Suppressor macrophage treated with lipopolysaccharide for 4 hours (primary cell): ENCODE data around the gene RBM4.
"Not testable (repeated sequence)": the region's sequence is repeated elsewhere in the genome, so short reads cannot be mapped to it uniquely, and the experiment has no call there.

Experiments
- DNase-seq: peaks from one replicate; pipeline ENCODE4 v3.0.0-alpha.2; 2020

Gene RBM4

GRCh38 chr11:66638177-66639065 lies at the start of gene RBM4:
RBM4 (plus strand) TSS chr11:66638703; CDS start chr11:66639712, 1,009 bp downstream.
- peak; percentile 100 for DNase-seq

DNA sequence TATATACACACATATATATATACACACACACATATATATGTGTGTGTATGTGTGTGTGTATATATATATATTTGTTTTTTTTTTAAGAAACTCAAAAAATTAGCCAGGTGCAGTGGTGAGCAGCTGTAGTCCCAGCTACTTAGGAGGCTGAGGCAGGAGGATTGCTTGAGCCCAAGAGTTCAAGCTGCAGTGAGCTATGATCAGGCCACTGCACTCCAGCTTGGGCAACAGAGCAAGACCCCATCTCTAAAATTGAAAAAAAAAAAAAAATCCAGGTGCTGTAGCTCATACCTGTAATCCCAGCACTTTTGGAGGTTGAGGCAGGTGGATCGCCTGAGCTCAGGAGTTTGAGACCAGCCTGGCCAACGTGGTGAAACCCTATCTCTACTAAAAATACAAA lies 49.2 kb upstream of the RBM4 start:
- not testable (repeated sequence) for DNase-seq

DNA sequence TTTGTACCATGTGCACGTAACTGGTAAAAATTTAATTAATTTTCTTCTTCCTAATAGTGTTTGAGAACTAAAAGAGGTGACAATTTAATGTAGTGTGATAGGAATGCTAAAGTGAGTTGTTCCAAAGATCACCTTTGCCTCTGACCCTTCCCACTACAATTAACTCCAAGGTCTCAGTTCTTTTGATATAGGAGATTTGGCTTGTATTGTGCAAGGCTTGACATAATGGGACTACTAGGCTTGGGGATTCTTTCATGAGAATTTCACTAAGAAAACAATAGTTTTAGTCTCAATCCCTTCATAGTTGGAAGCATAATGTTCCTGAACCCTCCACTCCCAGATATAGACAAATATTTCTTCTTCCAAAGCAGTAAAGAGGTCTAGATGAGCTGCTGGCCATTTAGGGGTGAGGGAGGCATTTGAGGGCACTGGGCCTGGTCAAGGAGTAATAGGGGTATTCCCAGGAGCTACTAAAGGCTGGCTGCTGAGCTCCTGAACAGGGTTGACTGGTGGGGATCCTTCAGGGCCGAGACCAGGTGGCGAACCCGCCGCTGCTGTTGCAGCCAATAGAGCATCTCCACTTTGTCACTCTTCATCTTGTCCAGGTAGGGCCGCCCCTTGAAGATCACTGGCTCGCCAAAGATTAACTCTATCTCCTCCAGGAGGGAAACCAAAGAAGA lies 48.4 kb upstream of the RBM4 start:
- DNase-seq: no peak

GRCh38 chr11:66591175-66591574 lies 47.3 kb upstream of the RBM4 start:
- DNase-seq: no peak

DNA sequence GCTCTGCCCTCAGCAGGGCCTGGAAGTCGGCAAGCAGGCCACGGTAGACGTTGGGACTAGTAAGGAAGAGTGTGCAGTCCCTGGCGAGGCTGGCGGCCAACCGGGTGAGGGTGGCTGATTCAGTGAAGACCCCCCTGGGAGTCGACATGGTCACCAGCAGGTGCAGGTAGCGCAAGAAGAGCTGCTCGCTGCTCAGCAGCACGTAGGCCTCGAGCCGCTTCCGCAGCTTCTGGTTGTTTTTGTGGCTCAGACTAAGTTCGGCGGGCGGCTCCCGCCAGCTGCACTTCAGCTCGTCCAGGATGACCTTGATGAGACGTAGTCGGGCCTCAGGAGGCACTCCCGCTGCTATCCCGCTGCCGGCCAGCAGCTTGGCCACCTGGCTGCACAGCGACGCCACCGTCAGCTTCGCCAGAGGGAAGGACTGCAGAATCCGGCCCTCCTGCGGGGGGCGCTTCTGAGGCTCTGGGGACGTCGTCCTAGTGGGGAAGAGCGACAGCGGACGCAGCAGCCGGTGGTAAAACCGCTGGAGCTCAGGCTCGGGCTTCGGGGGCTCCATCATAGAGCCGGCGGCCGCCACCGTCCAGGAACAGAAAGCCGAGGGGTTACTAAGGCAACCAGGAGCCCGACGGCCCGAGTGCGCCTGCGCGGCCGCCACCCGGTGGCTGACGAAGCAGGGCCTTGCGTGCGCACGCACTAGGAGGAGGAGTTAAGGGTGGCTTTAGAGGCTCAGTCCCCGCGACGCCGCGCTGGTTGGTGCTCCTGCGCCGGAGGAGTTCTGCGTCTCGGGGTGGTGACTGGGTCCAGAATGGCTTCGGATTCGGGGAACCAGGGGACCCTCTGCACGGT lies 45.8 kb upstream of the RBM4 start, which contains the start of the genes CCDC87 and CCS:
TSS of gene CCDC87 (minus strand) at position 607 of the 846 bp plus-strand sequence. CDS start at position 559, 48 bp downstream.
TSS of gene CCS (plus strand) at position 729 of the 846 bp plus-strand sequence. CDS start at position 806, 77 bp downstream.
- peak; percentile 99 for DNase-seq

DNA sequence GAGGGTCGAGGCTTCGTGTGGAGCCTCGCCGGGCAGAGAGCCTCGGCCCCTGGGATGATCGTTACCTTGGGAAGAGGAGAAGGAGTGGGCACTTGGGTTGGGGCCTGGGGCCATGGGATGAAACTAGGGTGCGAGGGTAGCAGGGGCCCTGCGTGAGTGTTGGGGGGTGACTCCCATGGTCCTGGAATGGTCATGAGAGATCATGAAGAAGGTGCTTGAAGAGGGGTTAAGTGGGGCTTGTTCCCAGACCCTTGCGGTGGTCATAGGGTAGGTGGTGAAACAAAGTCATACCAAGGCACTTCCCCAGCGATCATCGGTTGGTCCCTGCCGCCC lies 45.2 kb upstream of the RBM4 start:
- DNase-seq: no peak

DNA sequence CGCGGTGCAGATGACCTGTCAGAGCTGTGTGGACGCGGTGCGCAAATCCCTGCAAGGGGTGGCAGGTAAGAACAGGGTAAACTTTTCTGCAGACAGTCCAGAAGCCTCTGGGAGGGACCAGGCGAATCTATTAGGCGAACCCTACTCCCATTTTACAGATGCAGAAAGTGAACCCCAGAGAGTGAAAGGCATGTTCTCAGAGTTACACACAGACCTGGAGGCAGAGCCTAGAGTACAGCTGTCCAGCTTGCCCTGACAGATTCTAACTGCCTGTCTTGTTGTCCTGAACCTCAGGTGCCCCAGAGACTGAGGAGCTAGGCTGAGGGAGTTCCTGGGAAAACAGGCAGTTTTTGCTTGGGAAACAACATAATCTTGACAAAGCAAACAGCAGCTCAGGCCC lies 44.9 kb upstream of the RBM4 start:
- no peak for DNase-seq

GRCh38 chr11:66595245-66595904 lies 43.1 kb upstream of the RBM4 start:
- no peak for DNase-seq

DNA sequence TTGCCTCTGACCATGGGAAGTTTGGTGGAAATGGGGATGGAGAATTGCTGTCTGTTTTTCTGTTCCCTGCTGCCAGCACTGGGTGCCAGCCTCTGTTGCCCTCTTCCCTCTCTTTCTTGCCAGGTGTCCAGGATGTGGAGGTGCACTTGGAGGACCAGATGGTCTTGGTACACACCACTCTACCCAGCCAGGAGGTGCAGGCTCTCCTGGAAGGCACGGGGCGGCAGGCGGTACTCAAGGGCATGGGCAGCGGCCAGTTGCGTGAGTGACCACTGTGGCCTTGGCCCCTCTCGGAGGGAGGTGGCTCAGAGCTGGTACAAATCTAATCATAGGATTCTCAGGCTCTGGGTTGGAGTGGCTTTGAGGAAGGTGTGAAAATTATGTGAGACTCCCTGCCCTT lies 39.5 kb upstream of the RBM4 start:
- DNase-seq: no peak

DNA sequence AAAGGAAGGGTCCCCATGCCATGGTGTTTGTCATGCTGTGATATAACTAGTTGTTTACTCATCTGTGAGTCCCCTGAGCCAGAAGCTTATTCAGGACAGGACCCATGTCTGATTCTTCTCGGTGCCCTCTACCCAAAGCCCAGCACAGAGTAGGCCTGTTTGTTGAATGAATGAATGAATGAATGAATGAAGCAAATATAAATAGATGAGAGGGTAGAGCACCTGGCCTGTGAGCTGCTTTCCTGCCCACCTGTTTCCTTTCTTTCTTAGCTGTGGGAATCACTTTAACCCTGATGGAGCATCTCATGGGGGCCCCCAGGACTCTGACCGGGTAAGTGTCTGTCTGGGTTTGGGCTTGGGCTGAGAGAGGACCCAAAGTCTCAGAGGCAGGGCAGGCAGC lies 38.3 kb upstream of the RBM4 start:
- no peak for DNase-seq

DNA sequence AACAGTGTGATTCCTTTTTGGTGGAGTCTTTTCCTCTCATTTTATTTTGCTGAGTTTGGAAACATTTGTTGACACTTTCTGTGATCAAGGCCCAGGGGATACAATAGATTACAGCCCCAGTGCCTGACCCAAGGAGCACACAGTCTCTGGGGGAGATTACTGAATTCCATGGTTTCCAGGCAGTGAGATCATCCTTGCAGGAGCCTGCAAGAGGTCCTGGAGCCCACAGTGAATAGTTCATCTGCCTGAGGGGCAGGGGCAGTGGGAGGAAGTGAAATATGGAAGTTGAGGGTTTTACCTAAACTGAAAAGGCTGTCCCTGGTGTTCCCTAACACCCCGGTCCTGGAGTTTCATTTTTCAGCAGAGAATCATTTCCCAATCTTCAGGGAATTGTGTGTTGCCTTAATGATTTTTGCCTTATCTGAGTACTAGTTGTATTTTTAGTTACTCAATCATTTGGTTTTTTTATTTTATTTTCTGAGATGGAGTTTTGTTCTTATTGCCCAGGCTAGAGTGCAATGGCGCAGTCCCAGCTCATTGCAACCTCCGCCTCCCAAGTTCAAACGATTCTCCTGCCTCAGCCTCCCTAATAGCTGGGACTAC lies 37.8 kb upstream of the RBM4 start:
- DNase-seq: peak; percentile 73

- DNase-seq: no peak
Measured at GRCh38 chr11:66603072-66603471, 35.4 kb upstream of the RBM4 start.

- no peak for DNase-seq
Measured at GRCh38 chr11:66604155-66604554, 34.3 kb upstream of the RBM4 start.

DNA sequence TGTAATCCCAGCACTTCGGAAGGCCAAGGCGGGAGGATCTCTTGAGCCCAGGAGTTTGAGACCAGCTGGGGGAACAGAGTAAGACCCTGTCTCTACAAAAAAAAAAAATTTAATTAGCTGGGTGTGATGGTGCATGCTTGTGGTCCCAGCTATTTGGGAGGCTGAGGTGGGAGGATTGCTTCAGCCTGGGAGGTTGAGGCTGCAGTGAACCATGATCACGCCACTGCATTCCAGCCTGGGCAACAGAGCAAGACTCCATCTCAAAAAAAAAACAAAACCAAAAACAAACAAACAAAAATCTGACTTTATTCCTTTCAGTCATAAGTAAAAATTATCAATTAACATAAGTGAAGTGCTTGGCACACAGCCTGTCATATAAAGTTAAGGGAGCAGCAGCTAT lies 31.9 kb upstream of the RBM4 start:
- DNase-seq: not testable (repeated sequence)

- peak; percentile 40 for DNase-seq
Measured at GRCh38 chr11:66607126-66607834, 31.2 kb upstream of the RBM4 start.

DNA sequence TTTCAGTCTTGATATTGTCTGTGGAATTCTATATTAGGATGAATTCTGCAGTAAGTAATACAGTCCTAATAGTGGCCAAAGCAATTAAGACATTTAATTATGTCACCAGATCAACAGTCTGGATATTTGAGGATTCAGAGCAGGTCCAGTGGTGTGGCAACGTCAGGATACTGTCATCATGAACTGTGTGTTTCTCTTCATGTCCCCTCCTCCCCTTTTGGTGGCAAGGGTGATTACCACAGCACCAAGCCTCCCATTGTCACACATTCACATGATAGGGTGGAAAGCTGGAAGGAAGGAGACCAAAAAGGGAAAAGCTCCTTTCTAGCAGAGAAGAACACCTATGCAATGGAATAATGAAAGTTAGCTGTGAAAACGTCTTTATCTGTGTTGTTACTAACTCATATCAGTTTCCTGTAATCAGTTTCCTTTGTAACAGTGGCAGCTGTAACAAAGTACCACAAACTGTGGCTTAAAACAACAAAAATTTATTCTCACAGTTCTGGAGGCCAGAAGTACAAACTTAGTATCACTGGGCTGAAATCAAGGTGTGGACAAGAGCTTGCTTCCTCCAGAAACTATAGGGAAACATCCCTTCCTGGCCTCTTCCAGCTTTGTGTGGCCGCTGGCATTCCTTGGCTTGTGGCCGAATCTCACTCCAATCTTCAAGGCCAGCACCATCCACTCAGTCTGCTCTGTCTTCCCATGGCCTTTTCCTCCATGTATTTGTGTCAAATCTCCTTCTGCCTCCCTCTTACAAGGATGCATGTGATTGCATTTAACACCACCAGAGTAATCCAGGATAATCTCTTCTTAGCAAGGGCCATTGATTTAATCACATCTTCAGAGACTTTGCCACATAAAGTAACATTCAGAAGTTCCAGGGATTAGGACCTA lies 28.5 kb upstream of the RBM4 start:
- DNase-seq: peak; percentile 50

DNA sequence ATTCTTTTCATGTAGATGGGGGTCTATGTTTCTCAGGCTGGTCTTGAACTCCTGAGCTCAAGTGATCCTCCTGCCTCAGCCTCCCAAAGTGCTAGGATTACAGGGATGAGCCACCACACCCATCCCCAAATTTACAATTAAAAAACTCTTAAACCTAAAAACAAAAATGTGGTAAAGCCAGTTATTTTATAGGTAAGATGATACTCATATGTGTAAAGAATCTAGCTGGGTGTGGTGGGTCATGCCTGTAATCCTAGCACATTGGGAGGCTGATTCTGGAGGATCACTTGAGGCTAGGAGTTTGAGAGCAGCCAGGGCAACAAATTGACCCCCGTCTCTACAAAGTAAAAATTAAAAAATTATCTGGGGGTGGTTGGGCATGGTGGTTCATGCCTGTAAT lies 26.0 kb upstream of the RBM4 start:
- no peak for DNase-seq

- DNase-seq: no peak
Measured at GRCh38 chr11:66614073-66614472, 24.4 kb upstream of the RBM4 start.

GRCh38 chr11:66616379-66617154 lies 21.9 kb upstream of the RBM4 start, which contains the start of gene RBM14:
RBM14 (plus strand) TSS chr11:66616630; CDS start chr11:66616721, 91 bp downstream.
- DNase-seq: peak; percentile 99
